T-helper 22 cell (primary cell): ENCODE measurements around the gene XAB2.
"Not testable (repeated sequence)": the region's sequence is repeated elsewhere in the genome, so short reads cannot be mapped to it uniquely, and the experiment has no call there.

Experiments
- DNase-seq: peaks from one replicate; pipeline ENCODE4 v3.0.0-alpha.2; 2020; ENCODE audit warnings: low read depth

The XAB2 gene

GRCh38 chr19:7611541-7612279, 17.6 kb downstream of the XAB2 start:
- DNase-seq: no peak

GRCh38 chr19:7610491-7611240, 18.7 kb downstream of the XAB2 start:
- no peak for DNase-seq

- no peak for DNase-seq
Measured at GRCh38 chr19:7607874-7608560, 21.3 kb downstream of the XAB2 start.

DNA sequence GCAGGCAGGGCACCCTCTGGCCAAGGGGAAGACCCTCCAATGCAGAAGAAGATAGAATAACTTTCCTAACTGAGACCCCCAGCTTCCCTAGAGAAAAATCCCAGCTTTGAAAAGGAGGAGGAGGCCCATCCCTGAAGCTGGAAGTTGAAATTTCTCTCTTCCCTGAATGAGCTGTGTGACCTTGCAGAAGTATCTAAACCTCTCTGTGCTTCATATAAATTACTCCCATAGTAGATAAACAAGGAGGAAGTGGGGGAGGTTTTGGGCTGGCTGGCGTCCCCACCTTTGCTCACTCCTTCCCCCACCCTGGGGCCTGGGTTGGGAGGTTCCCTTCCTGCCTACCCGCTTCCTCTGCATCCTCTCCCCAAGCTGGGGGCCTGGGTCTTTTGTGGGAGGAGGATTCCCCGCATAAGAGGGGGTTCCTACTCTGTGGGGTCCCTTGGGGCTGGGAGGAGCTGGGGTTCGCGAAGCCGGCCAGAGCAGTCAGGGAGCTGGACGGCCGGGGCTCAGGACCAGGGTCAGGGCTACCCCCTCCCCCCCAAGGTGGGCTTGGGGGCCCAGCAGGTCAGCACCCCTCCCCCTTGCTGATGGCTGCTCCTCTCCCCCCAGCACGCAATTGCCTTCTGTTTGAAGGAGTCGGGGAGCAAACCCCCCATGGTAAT, 22.0 kb downstream of the XAB2 start:
- DNase-seq: no peak

DNA sequence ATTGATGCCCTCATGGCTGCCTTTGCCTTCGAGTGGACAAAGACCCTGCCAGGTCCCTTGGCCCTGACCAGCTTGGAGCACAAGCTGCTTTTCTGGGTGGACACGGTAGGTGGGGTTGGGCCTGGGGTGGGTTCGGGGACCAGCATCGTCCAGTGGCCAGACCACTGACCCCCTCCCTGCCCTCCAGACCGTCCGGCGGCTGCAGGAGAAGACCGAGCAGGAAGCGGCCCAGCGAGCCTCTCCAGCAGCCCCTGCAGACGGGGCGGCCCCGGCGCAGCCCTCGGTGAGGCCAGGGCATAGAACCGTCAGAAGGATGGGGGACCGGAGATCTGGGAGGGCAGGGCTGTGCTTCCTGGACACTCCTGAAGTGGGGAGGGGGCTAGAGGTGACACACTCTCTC, 23.1 kb downstream of the XAB2 start:
- no peak for DNase-seq

DNA sequence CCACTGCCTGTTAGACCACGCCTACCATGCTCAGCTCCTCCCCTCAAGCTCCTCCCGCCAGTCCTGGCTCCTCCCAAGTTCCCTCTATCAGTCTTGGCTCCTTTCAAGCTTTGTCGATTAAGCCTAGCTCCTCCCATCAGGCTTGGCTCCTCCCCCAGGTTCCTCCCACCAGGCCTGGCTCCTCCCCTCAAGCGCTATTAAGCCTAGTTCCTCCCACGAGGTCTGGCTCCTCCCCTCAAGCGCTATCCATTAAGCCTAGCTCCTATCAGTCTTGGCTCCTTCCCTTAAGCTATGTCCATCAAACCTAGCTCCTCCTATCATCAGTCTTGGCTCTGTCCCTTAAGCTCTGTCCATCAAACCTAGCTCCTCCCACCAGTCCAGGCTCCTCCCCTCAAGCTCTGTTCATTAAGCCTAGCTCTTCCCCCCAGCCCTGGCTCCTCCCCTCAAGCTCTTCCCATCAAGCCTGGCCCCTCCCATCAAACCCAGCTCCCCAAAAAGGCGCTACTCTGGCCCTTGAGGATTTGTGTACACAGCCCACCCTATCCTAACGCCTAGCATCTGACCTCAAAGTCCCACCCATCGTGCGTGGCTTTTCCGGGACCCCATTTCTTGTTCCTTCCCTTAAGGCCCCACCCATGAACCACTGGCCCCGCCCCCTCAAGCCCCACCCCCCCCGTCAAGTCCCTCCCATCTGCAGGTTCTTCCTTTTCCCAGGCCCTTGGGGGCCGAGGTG, 23.7 kb downstream of the XAB2 start:
- DNase-seq: no peak

GRCh38 chr19:7603919-7604318, 25.4 kb downstream of the XAB2 start:
- DNase-seq: no peak

DNA sequence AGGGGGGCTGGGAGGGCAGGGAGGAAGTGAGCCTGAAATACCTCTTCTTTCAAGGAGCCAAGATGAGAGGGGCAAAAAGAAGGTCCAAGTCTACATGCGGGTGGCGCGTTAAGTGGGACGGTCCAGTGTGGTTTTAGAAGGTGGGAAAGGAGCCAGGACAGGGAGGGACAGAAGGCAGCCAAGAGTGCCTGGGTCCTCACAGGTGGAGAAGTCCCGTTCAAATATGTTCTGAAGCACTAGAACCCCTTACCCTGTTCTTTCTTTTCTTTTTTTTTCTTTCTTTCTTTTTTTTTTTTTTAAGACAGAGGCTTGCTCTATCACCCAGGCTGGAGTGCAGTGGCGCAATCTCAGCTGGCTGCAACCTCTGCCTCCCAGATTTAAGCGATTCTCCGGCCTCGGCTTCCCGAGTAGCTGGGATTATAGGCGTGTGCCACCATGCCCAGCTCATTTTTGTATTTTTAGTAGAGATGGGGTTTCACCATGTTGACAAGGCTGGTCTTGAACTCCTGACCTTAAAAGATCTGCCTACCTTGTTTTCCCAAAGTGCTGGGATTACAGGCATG, 26.3 kb downstream of the XAB2 start:
- no peak for DNase-seq

- no peak for DNase-seq
Measured at GRCh38 chr19:7602240-7602934, 27.0 kb downstream of the XAB2 start.

DNA sequence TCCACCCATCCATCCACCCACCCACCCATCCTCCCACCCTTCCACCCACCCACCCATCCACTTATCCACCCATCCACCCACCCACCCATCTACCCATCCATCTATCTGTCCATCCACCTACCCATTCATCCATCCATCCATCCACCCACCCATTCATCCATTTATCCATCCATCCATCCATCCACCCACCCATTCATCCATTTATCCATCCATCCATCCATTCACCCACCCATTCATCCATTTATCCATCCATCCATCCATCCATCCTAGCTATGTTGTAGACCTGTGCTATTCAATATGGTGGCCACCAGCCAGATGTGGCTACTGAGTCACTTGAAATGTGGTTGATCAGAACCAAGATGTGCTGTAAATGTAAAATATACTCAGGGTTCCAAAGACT, 28.6 kb downstream of the XAB2 start:
- no peak for DNase-seq

DNA sequence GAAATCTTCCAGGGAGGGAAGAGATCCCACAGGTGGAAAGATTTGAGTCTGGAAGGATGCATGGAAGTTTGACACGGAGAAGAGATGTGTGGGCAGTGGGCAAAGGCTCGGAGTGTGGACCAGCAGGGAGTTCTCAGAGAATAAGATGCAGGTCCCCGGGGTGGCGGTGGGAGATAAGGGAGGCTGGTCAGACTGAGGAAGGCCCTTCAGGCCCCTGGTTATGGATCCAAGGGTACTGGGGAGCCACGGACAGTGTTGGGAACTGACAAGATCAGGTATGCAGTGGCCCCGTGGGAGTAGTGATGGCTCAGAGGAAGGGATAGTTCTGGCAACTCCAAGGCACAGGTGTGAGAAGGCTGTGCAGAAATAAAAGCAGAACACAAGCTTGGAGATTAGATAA, 31.2 kb downstream of the XAB2 start:
- no peak for DNase-seq

GRCh38 chr19:7597689-7598088, 31.7 kb downstream of the XAB2 start:
- no peak for DNase-seq

DNA sequence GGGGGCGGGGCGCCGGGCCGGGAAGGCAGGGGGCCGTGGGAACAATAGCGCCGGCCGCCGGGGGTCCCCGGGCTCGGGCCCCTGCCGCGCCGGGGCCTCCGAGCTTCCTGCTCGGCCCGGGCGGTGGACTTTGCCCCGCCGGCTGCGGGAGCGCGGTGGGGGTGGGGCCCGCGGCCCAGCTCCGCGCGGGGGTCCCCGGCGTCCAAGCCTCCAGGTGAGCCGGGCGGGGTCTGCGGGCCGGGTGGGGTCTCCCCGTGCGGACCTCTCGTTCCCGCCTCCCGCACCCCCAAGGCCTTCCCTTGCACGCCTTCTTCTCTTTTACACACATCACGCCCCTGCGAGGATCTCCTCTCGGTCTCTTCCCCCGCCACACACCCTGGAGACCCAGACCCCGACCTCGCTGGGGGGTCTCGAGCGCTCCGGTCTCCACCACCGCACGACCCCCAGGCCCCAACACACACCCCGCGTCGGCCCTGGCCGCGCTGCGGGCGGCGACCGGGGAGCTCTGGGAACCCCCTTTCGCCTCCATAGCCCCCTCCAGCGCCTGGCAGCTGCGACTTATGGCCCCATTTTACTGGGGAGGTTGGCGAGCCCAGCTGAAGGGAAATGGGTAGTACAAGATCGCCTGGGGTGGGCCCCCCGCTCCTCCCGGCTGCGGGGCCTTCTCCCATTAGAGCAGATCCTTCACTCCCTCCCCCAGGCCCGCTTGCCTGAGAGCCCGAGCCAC, 33.0 kb downstream of the XAB2 start:
- no peak for DNase-seq

GRCh38 chr19:7595466-7596133, 33.7 kb downstream of the XAB2 start, which contains the start of gene CAMSAP3:
CAMSAP3 (plus strand) TSS chr19:7595863; CDS start chr19:7596003, 140 bp downstream.
- DNase-seq: no peak

GRCh38 chr19:7590256-7590655, 39.1 kb downstream of the XAB2 start:
- DNase-seq: no peak

GRCh38 chr19:7589822-7590221, 39.5 kb downstream of the XAB2 start:
- no peak for DNase-seq

DNA sequence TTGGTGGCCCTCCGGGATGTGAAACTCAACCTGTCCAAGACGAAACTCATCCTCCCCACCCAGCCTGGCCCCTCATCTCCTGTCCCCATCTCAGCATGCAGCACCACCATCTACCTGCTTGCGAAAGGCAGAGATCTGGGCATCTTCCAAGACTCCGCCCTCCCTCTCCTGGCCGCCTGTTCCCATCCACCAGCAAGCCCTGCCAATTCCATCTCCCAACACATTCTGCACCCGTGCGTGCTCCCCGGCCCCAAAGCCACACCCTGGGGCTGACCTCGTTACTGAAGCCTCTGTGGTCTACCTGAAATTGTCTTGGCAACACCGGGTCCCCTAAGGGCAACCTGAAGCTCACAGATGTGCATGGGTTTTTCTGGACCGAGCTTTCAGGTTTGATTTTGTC, 46.9 kb downstream of the XAB2 start:
- DNase-seq: no peak

- DNase-seq: no peak
Measured at GRCh38 chr19:7579182-7579581, 50.2 kb downstream of the XAB2 start.

DNA sequence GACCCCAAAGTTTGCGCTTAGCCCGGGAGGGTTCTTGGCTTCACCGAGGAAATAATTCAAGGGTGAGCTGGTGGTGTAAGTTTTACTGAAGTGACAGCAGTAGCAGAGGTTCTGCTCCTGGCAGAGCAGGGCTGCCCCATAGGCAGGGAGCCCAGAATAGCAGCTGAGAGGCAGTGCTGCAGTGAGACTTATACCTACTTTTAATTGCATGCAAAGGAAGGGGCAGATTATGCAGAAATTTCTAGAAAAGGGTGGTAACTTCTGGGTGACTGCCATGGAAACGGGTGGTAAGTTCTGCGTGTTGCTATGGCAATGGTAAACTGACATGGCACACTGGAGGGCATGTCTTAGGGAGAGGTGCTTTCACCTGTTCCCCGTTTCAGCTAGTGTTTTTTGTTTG, 51.2 kb downstream of the XAB2 start:
- no peak for DNase-seq

GRCh38 chr19:7577422-7577821, 51.9 kb downstream of the XAB2 start:
- DNase-seq: not testable (repeated sequence)
